CD4-positive, alpha-beta T cell treated with Interleukin-4 for 4 hours (primary cell): ENCODE results near the gene CCNI2.

Experiments
- DNase-seq: peaks from one replicate; pipeline ENCODE4 v3.0.0-alpha.2; 2020

CCNI2 gene

DNA sequence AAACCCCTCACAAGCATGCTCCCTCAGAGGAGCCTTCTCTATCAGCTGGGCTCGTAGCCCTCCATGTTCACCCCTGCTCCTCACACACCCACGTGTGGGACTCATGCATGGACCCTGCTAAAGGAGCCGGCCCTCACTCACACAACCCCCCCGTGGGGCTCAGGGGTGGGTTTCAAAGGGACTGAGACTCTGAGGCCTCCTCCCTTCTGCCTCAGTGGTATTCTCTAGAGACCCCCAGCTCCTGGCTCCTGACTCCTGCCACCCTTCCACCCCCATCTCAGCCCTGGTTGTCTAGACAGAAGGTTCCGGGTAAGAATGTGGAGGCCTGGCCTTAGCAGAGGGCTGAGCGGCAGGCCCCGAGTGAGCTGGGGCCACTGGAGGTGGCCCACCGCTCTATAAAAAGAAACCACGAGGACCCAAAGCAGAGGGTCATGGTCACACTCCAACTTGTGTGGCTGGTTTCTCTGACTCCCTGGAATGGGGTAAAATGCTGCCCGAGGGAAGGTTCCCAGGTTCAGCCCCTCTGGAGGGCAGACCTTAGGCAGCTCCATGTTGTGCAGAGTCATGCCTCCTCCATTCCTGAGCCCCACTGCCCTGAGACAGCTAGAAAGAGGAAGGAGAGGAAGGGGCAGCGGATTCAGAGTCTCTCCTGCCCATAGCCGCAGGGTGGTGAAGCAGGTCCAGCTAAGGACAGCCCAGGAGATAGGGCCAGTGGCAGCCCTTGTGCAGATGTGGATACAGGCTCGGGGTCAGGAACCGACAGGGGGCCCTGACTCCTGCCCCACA, 19.0 kb downstream of the CCNI2 start:
- no peak for DNase-seq

DNA sequence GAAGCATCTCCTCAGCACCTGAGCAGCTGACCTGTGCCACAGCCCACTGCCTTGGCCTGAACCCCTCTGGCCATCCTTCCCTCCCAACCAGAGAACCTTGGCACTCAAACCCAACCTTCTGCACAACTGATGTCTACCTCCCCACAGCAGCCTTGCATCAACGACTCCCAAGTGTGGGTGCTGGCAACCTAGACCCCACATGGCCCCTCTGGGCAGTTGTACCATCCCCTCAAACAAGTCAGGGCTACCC, 19.5 kb downstream of the CCNI2 start:
- no peak for DNase-seq

DNA sequence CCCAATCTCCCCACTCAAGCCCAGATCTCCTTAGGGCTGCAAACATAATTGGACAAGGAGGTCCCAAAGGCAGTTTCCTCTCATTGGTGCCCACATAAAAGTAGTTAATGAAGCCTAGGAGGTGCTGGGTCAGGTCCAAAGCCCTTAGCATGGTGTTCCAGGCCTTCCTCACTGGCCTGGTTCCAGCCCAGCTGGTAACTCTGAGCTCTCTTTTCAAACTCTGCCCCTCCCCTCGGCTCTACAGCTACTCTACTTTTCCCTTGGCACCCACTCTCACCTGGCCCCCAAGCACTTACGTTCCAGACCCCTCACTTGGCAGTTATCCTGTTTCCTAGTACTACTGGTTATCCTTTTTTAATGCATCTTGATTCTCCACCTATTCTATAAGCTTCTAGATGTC, 19.9 kb downstream of the CCNI2 start:
- DNase-seq, result no peak

GRCh38 chr5:132768485-132768868, 21.3 kb downstream of the CCNI2 start:
- no peak for DNase-seq

DNA sequence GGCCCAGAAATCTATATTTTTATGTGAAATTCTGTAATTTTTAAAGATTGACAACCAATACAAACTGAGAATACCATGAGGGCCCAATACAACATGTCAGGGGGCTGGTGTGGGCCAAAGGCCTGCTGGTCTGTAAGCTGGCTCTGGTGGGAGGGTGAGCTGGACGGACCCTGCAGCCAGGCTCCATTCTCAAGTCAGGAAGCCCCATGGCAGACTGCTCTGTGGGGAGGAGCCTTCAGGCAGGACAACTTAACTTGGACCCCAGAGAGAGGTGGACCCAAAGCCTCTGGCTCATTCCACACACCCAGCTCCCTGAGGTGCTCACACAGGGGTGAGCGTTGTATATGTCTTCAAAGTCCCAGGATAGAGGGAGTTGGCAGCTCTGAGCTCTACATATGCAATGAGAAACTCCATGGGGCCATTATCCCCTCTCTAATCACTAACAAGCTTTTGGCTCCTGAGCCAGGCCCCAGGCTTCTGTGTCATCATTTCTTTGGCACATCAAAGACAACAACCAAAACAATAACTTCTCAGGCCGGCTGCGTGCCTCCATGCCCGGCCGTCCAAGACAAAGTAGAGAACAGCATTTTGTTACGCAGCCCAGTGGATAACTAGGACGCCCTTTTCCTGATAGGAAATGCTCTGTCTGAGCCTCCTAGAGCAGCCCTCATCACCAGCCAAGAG, 23.4 kb downstream of the CCNI2 start:
- no peak for DNase-seq

- DNase-seq, result no peak
These were observed 24.3 kb downstream of the CCNI2 start for GRCh38 chr5:132771503-132771998.

DNA sequence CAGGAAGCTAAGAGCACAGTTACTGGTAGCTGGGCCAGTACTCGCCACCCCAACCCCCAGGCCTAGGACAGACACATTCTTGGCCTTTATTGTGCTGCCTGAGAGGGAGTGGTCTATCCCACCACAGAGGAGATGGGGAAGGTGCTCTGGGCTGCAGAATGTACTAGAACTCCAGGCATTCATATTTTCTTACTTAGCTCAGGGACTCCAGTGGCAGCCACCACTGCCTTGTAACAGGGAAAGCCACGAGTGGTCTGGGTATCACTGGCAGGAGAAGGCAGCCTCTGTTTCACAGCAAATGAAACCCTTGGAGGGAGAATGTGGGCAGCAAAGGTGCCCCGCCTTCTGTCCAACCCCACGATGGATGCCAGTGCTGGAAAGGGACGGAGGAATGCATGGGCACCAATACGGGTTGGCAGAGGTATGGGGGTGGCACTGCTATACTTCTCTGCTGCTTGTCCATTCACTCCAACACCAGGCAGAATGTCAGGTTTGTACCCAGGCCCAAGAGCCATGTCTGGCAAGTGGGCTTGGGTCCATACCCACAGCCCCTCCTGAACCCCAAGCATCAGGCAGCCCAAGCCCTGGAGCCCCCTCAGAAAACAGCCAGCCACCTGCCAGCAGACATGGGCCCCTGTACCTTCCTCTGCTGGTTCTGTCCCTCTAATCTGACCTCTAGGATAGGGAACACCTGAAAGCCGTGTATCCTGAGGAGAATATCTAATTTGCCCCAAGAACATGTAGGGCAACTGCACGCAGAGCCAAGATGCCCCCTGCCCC, 25.3 kb downstream of the CCNI2 start:
- DNase-seq, result no peak

DNA sequence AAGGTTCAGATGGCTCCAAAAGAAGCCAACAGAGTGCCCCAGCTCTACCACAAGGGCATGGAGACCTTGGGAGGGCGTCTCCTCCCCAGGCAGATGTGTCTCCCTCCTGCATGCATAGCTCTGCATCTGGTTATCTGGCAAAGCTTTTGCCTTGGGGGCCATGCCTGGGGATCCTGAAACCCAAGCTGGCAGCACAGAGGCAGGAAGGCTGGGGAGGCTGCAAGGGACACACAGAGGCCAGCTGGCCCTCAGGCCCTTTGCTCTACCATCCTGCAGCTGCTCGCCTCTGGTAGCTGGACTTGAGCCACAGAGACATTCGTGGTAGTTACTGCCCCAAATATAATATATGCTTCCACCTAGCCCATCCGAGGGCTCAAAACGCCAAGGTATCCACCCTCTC, 25.9 kb downstream of the CCNI2 start:
- DNase-seq, result no peak

DNA sequence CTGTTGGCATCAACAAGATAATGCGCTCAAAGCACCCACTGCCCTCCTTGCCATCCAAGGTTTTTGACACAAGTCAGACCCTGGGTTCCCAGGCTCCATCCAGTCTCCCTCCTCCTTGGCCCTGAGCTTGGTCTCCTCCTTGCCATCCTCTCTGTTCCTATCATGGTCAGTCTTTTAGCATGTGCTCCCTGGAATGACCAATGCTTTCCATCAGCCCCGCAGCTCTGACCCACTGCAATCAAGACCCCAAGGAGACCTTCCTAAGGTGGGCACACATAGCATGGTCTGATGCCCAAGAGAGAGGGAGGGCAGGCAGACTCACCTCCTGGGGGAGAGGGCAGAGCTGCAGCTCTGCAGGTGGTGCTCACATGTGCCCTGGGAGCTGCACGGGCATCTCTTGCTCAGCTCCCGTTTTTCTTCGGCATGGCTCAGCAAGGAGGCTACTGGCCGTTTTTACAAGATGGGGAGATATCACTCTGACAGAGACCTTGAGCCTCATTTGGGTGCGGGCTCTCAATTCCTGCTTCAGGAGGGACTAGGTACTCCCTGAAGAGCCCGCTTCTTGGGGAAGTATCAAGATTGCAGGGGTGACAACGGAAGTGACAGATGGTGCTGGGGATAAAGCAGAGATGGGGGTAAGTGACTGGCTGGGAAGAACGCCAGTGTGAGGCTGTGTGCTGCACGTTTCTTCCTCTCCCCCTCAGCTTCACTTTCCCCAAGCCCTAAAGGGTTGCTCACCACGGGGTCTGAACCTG, 26.6 kb downstream of the CCNI2 start:
- DNase-seq, result no peak

- DNase-seq, result no peak
These were observed 27.2 kb downstream of the CCNI2 start for GRCh38 chr5:132774406-132774805.

DNA sequence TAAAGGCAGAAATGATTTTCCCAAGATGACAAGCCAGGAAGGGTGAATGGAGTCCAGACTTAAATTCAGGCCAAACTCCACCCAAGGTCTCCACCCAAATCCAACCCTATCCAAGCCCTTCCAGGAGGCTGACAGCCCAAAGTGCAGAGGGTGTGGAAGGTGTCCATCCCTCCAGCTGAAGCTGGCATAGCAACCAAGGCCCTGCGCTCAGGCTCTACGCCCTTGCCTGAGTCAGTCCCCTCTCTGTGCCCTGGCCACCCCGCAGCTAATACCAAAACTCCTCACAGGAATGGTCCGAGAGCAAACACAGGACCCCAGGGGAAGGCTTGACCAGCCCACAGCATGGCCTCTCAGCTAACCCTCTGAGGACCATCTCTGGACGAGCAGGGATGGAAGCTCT, 27.7 kb downstream of the CCNI2 start:
- DNase-seq, result no peak

- no peak for DNase-seq
These were observed 28.3 kb downstream of the CCNI2 start for GRCh38 chr5:132775476-132775961.

DNA sequence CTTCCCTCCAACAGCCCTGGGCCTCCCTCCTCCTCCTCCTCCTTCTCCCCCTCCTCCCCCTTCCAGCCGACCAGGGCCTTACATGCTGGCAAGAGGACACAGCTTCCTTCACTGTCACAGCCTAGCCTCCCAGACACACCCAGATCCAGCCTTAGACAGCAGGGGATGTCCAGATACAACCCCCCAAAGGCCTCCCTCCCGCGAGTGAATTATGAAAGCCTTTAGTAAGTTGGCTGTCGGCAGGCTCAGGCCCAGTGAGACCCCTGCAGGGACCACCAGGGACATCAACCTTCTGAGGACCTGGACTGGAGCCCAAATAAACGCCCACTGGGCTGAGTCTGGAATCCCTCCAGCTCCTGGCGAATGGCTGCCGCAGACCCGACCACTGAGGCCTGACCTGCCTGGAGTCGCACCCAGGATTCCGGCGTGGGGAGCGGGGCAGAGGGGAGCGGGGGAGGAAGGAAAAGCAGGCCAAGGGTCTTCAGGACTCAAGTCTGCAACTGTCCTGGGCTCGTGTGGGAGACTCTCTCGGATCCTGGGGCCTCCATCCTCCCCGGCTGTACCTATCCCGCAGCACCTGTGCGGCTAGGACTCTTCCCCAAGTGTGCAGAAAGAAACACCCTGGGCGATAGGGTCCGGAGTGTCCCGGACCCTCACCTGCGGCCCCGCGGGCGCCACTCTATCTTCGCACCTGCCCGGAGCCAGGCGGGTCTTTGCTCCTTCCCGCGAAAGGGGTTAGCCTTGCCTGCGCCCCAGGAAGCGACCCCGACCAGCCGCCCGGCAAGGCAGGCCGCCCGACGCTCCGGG, 29.1 kb downstream of the CCNI2 start:
- DNase-seq, result no peak

DNA sequence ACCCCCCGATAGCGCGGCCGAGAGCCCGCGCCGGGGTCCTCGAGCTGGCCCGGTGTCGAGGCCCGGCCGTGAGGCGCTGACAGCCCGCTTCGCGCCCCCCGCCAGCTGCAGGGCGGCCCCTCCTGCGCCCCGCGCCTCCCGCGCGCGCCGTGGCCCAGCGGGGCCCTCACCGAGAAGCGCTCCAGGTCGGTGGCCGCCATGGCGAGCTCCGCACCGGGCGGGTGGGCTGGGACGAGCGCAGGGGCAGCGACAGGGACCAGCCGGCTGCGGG, 29.6 kb downstream of the CCNI2 start:
- DNase-seq, result no peak

DNA sequence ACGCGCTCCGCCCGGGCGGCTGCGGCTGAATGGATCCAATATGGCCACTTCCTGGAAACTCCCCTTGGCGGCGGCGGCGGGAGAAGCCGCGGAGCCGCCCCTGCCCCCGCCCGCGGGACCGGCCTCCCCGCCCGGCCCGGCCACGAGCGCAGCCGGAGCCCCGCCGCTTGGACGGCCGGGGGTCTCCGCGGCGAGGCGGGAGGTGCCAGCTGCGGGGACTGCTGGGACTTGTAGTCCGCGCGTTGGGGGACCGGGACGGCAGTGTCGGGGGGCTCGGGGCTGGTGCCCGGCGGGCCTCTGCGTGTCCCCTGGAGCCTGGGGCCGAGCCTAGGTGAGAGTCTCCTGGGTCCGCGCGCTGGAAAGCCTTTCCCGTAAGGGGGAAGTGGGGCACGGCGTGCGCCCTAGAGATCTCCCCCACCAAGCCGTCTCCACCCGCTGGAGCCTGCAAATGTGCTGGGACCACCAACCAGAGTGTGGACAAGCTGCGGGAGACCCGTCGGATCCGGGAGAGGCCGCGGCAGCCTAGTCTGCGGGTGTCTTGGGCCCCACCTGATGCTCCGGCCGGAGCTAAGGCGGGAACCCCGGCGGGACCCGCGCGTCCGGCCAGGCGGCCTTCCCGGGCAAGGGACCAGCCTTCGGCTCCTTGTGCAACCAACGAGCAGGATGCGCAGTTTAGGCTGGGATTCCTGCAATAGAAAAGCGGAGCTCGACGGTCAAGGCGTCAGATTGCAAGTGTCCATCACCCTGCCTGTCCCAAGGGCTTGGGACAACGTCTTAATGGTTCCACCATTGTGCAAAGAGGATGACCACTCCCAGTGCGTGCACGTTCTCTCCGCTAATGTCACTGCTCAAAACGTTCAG, 30.2 kb downstream of the CCNI2 start, which contains the start of gene SEPTIN8:
Gene SEPTIN8, minus strand, starts transcription at position 31 of the 861 bp plus-strand sequence. CDS start 102 bp downstream, outside the sequence.
- peak; percentile 28 for DNase-seq

GRCh38 chr5:132778129-132778528, 30.9 kb downstream of the CCNI2 start:
- DNase-seq, result no peak

GRCh38 chr5:132778856-132779255, 31.6 kb downstream of the CCNI2 start:
- DNase-seq, result no peak

GRCh38 chr5:132779961-132780360, 32.7 kb downstream of the CCNI2 start:
- DNase-seq, result no peak

- no peak for DNase-seq
These were observed 33.4 kb downstream of the CCNI2 start for GRCh38 chr5:132780577-132780976.

- no peak for DNase-seq
These were observed 33.8 kb downstream of the CCNI2 start for GRCh38 chr5:132781029-132781428.

DNA sequence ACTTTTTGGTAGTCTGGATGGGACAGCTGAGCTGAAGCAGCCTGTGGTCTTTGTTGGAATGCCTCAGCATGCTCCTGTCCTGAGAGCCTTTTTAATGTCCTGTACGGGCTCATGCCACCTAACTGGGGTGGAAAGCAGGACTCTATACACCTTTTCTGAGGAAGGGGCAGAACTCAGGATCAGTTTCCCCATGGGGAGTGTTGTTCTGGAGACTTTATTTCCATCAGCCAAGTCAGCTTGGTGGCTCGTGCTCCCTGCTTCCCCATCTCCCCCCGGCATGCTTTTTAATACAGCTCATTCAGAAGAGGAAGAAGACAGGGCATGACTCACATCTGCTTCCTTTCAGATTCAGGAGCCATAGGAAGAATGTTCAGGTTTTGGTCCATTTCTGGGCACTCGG, 34.9 kb downstream of the CCNI2 start:
- DNase-seq, result no peak
